SK-N-SH (cell line): Measurements from ENCODE around the gene GSK3B. TPM values are rescaled to one million over a fixed set of nuclear protein-coding genes. Genes with fewer than 3 reads are reported as not detected.

Source experiments
- CTCF ChIA-PET: fragments of 300-600, 350-600 bp; formaldehyde crosslinking; extraction: SDS; loops from one replicate; lab custom pipeline; 2021; lab: Yijun Ruan, JAX
- POLR2A ChIA-PET: fragments of 350-600 bp; sonication (Branson Sonifier 250); formaldehyde crosslinking; extraction: SDS; loops from one replicate; lab custom pipeline; 2020; ENCODE audit warnings: antibody characterized with exemption, inconsistent platforms; lab: Yijun Ruan, JAX
- DNase-seq: peaks from one replicate; pipeline ENCODE4 v3.0.0; 2012
- H2AFZ ChIP-seq: fragments of 200-600 bp; sonication (generic); 2 replicates; pipeline ENCODE4 v1.8.1; 2016; ENCODE audit warnings: antibody characterized with exemption, mild to moderate bottlenecking, low read depth
- H3F3A ChIP-seq: fragments of 200-600 bp; sonication (generic); replicated peaks from 2 replicates; pipeline ENCODE3; 2016; ENCODE audit warnings: antibody characterized with exemption, mild to moderate bottlenecking; ENCODE audit not compliant: insufficient read depth
- H3K27ac ChIP-seq, 2 experiments: fragments of 200-500 bp in 1 of 2; fragments of 200-600 bp in 1 of 2; sonication (Bioruptor generic) in 1 of 2; sonication (generic), shearing (Covaris generic) in 1 of 2; 2 replicates each; pipeline versions ENCODE4 v1.5.1 to v1.6.1; 2014 to 2016; ENCODE audit warnings: low read depth in 2 of 2, inconsistent platforms in 1 of 2, low read length in 1 of 2, mild to moderate bottlenecking in 1 of 2, mixed read lengths in 1 of 2
- H3K27me3 ChIP-seq: fragments of 200-600 bp; sonication (generic), shearing (Covaris generic); 2 replicates; pipeline ENCODE4 v1.6.1; 2016; ENCODE audit warnings: mixed run types; ENCODE audit not compliant: insufficient read depth
- H3K36me3 ChIP-seq, 2 experiments: fragments of 200-500 bp in 1 of 2; fragments of 200-600 bp in 1 of 2; sonication (Bioruptor generic) in 1 of 2; sonication (generic) in 1 of 2; replicated peaks in 1 of 2; 2 replicates each; pipeline versions ENCODE3 to v1.5.1; 2014 to 2016; ENCODE audit warnings: low read length in 1 of 2, mild to moderate bottlenecking in 1 of 2; ENCODE audit not compliant: insufficient read depth in 2 of 2, control insufficient read depth in 1 of 2
- H3K4me1 ChIP-seq, 2 experiments: fragments of 200-500 bp in 1 of 2; fragments of 200-600 bp in 1 of 2; sonication (Bioruptor generic) in 1 of 2; sonication (generic), shearing (Covaris generic) in 1 of 2; 2 replicates each; pipeline versions ENCODE4 v1.5.1 to v1.6.1; 2014 to 2016; ENCODE audit warnings: low read depth in 1 of 2, low read length in 1 of 2, mixed run types in 1 of 2; ENCODE audit not compliant: insufficient read depth in 2 of 2, control insufficient read depth in 1 of 2
- H3K4me2 ChIP-seq: fragments of 200-600 bp; sonication (generic), shearing (Covaris generic); 2 replicates; pipeline ENCODE4 v1.6.1; 2017; ENCODE audit warnings: mixed run types
- H3K4me3 ChIP-seq, 2 experiments: fragments of 200-500 bp in 1 of 2; fragments of 200-600 bp in 1 of 2; sonication (Bioruptor generic) in 1 of 2; sonication (generic), shearing (Covaris generic) in 1 of 2; 2 replicates each; pipeline versions ENCODE4 v1.5.1 to v1.8.1; 2014 to 2016; ENCODE audit warnings: low read depth in 2 of 2, inconsistent platforms in 1 of 2, low read length in 1 of 2, mild to moderate bottlenecking in 1 of 2, mixed read lengths in 1 of 2, moderate library complexity in 1 of 2
- H3K79me2 ChIP-seq: fragments of 200-600 bp; sonication (generic); 2 replicates; pipeline ENCODE4 v1.8.1; 2017; ENCODE audit warnings: mild to moderate bottlenecking; ENCODE audit not compliant: insufficient read depth
- H3K9ac ChIP-seq: fragments of 200-600 bp; sonication (generic); 2 replicates; pipeline ENCODE4 v1.6.1; 2017; ENCODE audit warnings: mixed run types
- H3K9me2 ChIP-seq: fragments of 200-600 bp; sonication (generic); 2 replicates; pipeline ENCODE4 v1.6.1; 2017; ENCODE audit warnings: mixed run types
- H3K9me3 ChIP-seq: fragments of 200-600 bp; sonication (generic); 2 replicates; pipeline ENCODE4 v1.6.1; 2017; ENCODE audit warnings: mixed run types, mild to moderate bottlenecking, moderate library complexity
- H4K20me1 ChIP-seq: fragments of 200-600 bp; sonication (generic); 2 replicates; pipeline ENCODE4 v1.6.1; 2017; ENCODE audit warnings: mild to moderate bottlenecking, mixed run types; ENCODE audit not compliant: insufficient read depth
- CHD2 ChIP-seq: fragments of 150-350 bp; IDR thresholded peaks from 2 replicates; pipeline ENCODE4 v1.6.1; 2018; ENCODE audit warnings: low read length; ENCODE audit not compliant: partially characterized antibody
- ELF1 ChIP-seq: IDR thresholded peaks from 2 replicates; pipeline ENCODE4 v1.4.0; 2012
- EP300 ChIP-seq, 2 experiments: IDR thresholded peaks; 2 replicates each; pipeline versions ENCODE4 v1.4.0 to v1.6.1; 2012; ENCODE audit warnings: borderline replicate concordance in 1 of 2, low read depth in 1 of 2, low read length in 1 of 2
- EZH2phosphoT487 ChIP-seq: fragments of 200-600 bp; sonication (generic); IDR thresholded peaks from 2 replicates; pipeline ENCODE4 v1.6.1; 2017; ENCODE audit warnings: low read depth, mixed run types, mild to moderate bottlenecking, antibody characterized with exemption, moderate library complexity, borderline replicate concordance
- FOSL2 ChIP-seq: IDR thresholded peaks from 2 replicates; pipeline ENCODE4 v1.4.0; 2012; ENCODE audit warnings: low read depth, mild to moderate bottlenecking, moderate library complexity, borderline replicate concordance
- FOXJ3 ChIP-seq: sonication (generic); formaldehyde crosslinking; IDR thresholded peaks from 2 replicates; pipeline ENCODE4 v1.5.1; 2020; ENCODE audit warnings: mild to moderate bottlenecking, missing genetic modification reagents
- GATA2 ChIP-seq: sonication (generic); formaldehyde crosslinking; IDR thresholded peaks from 2 replicates; pipeline ENCODE4 v1.5.0; 2020; ENCODE audit warnings: mild to moderate bottlenecking, missing genetic modification reagents
- JUND ChIP-seq: IDR thresholded peaks from 2 replicates; pipeline ENCODE4 v1.4.0; 2012
- MXI1 ChIP-seq: IDR thresholded peaks from 2 replicates; pipeline ENCODE4 v1.6.1; 2012; ENCODE audit warnings: mild to moderate bottlenecking, low read depth, low read length, improper control_type of control experiment
- NFIC ChIP-seq: IDR thresholded peaks from 2 replicates; pipeline ENCODE4 v1.4.0; 2012; ENCODE audit warnings: borderline replicate concordance
- POLR2AphosphoS5 ChIP-seq: IDR thresholded peaks from 2 replicates; pipeline ENCODE4 v1.6.1; 2012; ENCODE audit warnings: low read depth, low read length
- RAD21 ChIP-seq: IDR thresholded peaks from 2 replicates; pipeline ENCODE4 v1.6.1; 2012; ENCODE audit warnings: mild to moderate bottlenecking, low read length
- RXRA ChIP-seq: IDR thresholded peaks from 2 replicates; pipeline ENCODE4 v1.4.0; 2012; ENCODE audit warnings: low read depth, mild to moderate bottlenecking, borderline replicate concordance
- TAF1 ChIP-seq: IDR thresholded peaks from 2 replicates; pipeline ENCODE4 v1.6.1; 2012; ENCODE audit warnings: low read depth, mild to moderate bottlenecking, low read length, moderate library complexity, borderline replicate concordance
- TCF12 ChIP-seq: IDR thresholded peaks from 2 replicates; pipeline ENCODE4 v1.4.0; 2012
- TEAD4 ChIP-seq: IDR thresholded peaks from 2 replicates; pipeline ENCODE4 v1.4.0; 2012; ENCODE audit warnings: mild to moderate bottlenecking, borderline replicate concordance; ENCODE audit not compliant: insufficient read depth
- YY1 ChIP-seq: IDR thresholded peaks from 2 replicates; pipeline ENCODE4 v1.4.0; 2012; ENCODE audit warnings: low read depth, mild to moderate bottlenecking
- ZBTB33 ChIP-seq: IDR thresholded peaks from 2 replicates; pipeline ENCODE4 v1.4.0; 2012; ENCODE audit warnings: low read depth, borderline replicate concordance
- WGBS: methylation state at CpG from one replicate; pipeline ENCODE4 v1.1.6; 2017; ENCODE audit warnings: low lambda C conversion rate; 5-methylcytosine and 5-hydroxymethylcytosine counted together
- polyA plus RNA-seq, 3 experiments: library from polyadenylated mRNA; depleted of rRNA; stranded (reverse); fragments of >200 nt; gene quantifications; 2 replicates each; pipeline ENCODE4 v1.2.3, GENCODE V29; 2012
- TF ChIP-seq, protein P1 (sequence below): fragments of 150-350 bp; IDR thresholded peaks from 2 replicates; pipeline ENCODE4 v1.6.1; 2017; ENCODE audit warnings: antibody characterized with exemption, low read length, low read depth, borderline replicate concordance
- TF ChIP-seq, protein P2 (sequence below): fragments of 200-600 bp; sonication (generic); IDR thresholded peaks from 2 replicates; pipeline ENCODE4 v1.6.1; 2017; ENCODE audit warnings: antibody characterized with exemption, mild to moderate bottlenecking, moderate library complexity
- TF ChIP-seq, protein P3 (sequence below): IDR thresholded peaks from 2 replicates; pipeline ENCODE4; 2012

The GSK3B gene
- polyA plus RNA-seq, 1 of the 3 experiments (the other 2 are of a cell fraction) = 15.9 TPM

GRCh38 chr3:120093911-120094775 lies at the start of gene GSK3B (continued):
- TF ChIP-seq NFIC (no peak), POLR2AphosphoS5 (peak; percentile 17)

- Histone ChIP-seq H3K27ac (no peak overlapping the region), H2AFZ (no peak overlapping the region), H3K27me3 (no peaks in the 10 kb centered on the region), H3K9ac (no peak overlapping the region), H3K36me3 (no peaks in the 10 kb centered on the region), H3K9me2 (no peaks in the 10 kb centered on the region), H3K79me2 (no peaks in the 10 kb centered on the region), H3F3A (no peaks in the 10 kb centered on the region), H3K9me3 (no peaks in the 10 kb centered on the region), H3K4me1 (peaks cover 0 to 4% of the 10 kb centered on the region in 2 experiments; a peak in 1 of 4 replicates), H3K4me3 (no peak overlapping the region), H4K20me1 (no peaks in the 10 kb centered on the region), H3K4me2 (no peak overlapping the region)
- ChIA-PET CTCF (no interaction called here), POLR2A (no interaction called here)
- no peak for TF ChIP-seq CHD2
- no peak for TF ChIP-seq MXI1
- no peak for TF ChIP-seq TAF1
- no peak for TF ChIP-seq ZBTB33
- no peak for TF ChIP-seq FOSL2
- TF ChIP-seq, protein P1, sequence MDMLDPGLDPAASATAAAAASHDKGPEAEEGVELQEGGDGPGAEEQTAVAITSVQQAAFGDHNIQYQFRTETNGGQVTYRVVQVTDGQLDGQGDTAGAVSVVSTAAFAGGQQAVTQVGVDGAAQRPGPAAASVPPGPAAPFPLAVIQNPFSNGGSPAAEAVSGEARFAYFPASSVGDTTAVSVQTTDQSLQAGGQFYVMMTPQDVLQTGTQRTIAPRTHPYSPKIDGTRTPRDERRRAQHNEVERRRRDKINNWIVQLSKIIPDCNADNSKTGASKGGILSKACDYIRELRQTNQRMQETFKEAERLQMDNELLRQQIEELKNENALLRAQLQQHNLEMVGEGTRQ = no peak
- TF ChIP-seq TEAD4 = no peak
- 90% methylated on average over 2 of the region's 2 CpGs for WGBS
- DNase-seq = no peak
Measured at GRCh38 chr3:120143676-120144075, 49.4 kb upstream of the GSK3B start.

DNA sequence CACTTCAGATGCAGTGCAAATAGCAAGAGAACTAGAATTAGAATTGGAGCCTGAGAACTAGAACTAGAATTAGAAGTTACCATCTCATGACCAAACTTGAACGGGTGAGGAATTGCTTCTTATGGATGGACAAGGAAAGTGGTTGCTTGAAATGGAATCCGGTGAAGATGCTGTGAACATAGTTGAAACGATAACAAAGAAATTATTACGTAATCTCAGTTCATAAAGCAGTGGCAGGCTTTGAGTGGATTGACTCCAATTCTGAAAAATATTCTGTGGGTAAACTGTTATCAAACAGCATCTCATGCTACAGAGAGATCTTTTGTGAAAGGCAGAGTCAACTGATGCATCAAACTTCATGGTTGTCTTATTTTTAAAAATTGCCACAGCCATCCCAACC lies 48.0 kb upstream of the GSK3B start:
- Histone ChIP-seq H4K20me1 (no peaks in the 10 kb centered on the region), H3K27me3 (no peaks in the 10 kb centered on the region), H3F3A (no peaks in the 10 kb centered on the region), H3K9me2 (no peaks in the 10 kb centered on the region), H2AFZ (no peak overlapping the region), H3K4me1 (peaks cover 0 to 4% of the 10 kb centered on the region in 2 experiments; a peak in 1 of 4 replicates), H3K36me3 (no peaks in the 10 kb centered on the region), H3K9ac (no peak overlapping the region), H3K4me2 (no peak overlapping the region), H3K27ac (no peak overlapping the region), H3K9me3 (no peaks in the 10 kb centered on the region), H3K4me3 (no peak overlapping the region), H3K79me2 (no peaks in the 10 kb centered on the region)
- 91% methylated on average over 4 of the region's 4 CpGs for WGBS
- CTCF ChIA-PET = no interaction called here
- DNase-seq = no peak
- POLR2A ChIA-PET = no interaction called here
- TF ChIP-seq, protein P2, sequence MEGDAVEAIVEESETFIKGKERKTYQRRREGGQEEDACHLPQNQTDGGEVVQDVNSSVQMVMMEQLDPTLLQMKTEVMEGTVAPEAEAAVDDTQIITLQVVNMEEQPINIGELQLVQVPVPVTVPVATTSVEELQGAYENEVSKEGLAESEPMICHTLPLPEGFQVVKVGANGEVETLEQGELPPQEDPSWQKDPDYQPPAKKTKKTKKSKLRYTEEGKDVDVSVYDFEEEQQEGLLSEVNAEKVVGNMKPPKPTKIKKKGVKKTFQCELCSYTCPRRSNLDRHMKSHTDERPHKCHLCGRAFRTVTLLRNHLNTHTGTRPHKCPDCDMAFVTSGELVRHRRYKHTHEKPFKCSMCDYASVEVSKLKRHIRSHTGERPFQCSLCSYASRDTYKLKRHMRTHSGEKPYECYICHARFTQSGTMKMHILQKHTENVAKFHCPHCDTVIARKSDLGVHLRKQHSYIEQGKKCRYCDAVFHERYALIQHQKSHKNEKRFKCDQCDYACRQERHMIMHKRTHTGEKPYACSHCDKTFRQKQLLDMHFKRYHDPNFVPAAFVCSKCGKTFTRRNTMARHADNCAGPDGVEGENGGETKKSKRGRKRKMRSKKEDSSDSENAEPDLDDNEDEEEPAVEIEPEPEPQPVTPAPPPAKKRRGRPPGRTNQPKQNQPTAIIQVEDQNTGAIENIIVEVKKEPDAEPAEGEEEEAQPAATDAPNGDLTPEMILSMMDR = no peak
- no peak for TF ChIP-seq JUND
- no peak for TF ChIP-seq TCF12
- no peak for TF ChIP-seq YY1
- no peak for TF ChIP-seq EP300 (IDR thresholded peaks at IDR 0.05; ENCODE audit: borderline replicate concordance in 1 of 2, low read depth in 1 of 2, low read length in 1 of 2)
- no peak for TF ChIP-seq EZH2phosphoT487
- TF ChIP-seq, protein P3, sequence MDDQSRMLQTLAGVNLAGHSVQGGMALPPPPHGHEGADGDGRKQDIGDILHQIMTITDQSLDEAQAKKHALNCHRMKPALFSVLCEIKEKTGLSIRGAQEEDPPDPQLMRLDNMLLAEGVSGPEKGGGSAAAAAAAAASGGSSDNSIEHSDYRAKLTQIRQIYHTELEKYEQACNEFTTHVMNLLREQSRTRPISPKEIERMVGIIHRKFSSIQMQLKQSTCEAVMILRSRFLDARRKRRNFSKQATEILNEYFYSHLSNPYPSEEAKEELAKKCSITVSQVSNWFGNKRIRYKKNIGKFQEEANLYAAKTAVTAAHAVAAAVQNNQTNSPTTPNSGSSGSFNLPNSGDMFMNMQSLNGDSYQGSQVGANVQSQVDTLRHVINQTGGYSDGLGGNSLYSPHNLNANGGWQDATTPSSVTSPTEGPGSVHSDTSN = no peak
- no peak for TF ChIP-seq ELF1
- no peak for TF ChIP-seq GATA2 (CRISPR knock-in tag)
- TF ChIP-seq TAF1 = no peak
- no peak for TF ChIP-seq FOSL2
- no peak for TF ChIP-seq FOXJ3
- TF ChIP-seq RXRA = no peak
- no peak for TF ChIP-seq POLR2AphosphoS5
- TF ChIP-seq RAD21 = no peak
